GM10847 (cell line): Measurements from ENCODE around the gene NALCN.

Experiments
- POLR2A ChIP-seq: IDR thresholded peaks from 2 replicates; pipeline ENCODE4 v1.6.1; 2011; ENCODE audit not compliant: insufficient read length; ENCODE audit errors: extremely low read depth

Gene NALCN

DNA sequence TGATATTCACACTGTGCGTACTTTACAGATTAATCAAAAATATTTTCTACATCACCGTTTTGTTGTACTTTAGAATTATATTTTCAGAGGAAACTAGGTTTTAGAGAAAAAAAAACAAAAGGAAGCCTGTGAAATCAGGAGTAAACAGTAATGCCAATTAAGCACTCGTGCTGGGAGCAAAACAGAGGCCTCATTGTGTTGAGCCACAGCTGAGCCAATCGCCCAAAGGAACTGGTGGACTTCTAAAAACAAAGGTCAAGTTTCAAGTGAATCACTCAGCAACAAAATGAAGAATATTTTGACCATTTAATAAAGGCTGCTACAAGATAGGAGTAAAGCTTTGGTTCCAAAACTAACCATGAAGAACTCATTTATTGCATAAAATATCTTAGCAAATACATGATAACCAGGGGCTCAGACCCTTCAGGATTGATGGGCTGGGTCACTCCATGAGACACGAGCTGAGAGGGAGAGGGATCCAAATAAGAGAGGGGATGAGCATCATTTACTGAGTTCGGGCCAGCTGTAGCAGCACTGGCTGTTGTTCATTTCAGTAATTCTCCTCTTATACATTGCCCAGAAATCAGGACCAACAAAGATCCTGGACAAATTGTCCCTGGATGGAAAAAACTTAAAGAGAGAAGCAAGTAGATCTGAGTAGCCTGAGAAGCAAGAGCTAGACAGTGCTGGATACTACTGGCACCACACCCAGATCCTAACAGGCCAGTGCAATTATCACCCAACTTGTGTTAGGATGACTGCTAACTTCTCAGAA lies 8.3 kb upstream of the NALCN start:
- no peak for TF ChIP-seq POLR2A

DNA sequence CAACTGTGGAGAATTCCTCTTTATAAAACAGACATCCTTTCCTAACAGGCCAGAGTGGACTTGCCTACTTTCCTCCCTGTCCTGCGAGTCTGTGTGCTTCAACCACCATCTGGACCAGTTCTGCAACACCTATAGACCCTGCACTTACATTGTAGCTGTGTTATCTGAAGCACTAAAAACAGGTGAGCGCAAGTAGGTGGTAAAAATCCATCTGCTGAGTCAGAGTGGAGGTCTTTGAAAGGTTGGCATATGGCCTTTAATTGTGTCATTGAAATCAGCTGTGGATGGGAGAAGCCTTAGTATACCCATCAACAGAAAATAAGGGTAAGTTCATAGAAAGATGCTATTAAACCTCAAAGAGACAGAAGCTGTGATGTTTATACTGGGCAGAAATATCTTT lies 7.6 kb upstream of the NALCN start:
- TF ChIP-seq POLR2A: no peak

DNA sequence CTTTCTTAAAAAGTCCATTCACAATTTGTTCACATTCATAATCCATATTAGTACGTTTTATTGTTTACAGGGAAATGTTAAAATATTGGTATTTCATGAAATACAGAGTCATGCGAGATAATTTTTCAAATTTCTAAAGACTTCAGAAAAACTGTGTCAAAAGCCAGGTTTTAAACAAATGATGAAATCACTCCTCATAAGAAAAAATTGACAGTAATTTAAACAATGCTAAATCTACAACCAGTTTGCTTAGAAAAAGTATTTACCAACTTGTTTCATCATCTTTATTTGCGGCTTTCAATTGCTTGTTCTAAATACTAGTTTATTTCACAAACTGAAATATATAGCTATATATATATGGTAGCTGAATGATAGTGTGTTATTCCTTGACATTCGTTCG lies 1.2 kb upstream of the NALCN start:
- TF ChIP-seq POLR2A: no peak

DNA sequence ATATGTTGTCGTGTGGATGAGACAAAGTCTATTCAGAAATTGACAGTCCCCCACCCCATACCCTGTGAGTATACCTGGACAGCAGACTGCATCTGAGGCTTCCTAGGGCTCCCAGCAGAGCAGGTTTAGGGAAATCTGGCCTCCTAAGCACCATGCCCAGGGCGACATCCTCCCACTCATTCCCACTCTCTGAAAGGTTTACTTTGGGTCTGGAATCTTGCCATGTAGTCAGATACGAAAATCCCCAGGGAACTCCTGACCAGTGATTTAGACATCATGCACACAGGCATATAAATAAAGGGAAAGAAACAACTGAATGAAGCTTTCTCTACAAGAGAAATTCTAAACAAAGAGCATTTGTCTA lies 717 bp upstream of the NALCN start:
- no peak for TF ChIP-seq POLR2A

DNA sequence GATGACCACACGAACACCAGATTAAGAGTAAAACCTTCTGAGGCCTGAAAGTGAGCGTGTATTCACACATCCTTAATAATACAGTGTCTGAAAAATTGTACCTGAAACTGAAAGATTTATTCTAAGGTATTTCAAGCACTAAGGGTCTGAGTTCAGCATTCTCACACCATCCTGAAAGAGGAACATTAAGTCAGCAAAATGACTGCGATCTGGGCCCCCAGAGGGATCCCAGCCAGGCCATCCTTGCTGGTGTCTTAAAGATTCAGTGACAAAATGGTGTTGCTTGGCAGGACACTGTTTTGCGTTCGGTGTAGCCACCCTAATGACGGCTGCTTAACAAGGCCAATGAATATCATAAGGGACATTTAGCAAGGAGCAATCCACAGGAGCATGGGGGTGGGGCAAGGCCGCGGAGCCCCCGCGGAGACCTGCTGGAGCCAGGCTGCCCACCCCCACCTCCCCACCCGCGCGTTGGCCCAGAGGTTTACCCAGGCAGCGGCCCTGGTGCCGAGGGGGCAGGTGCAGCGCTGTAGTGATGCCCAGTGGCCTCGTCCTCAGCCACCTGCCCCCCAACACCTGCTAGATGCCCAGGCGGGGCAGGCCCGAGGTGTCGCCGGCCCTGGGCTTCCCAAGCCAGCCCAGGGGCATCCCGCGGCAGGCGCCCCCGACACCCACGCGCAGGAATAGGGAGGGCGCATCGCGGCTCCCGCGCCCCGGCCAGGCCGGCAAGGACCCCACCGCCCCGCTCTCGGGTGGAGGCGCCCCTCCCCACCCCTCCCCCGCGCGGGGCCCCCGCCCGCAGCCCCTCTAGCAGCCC lies 742 bp downstream of the NALCN start:
- no peak for TF ChIP-seq POLR2A

DNA sequence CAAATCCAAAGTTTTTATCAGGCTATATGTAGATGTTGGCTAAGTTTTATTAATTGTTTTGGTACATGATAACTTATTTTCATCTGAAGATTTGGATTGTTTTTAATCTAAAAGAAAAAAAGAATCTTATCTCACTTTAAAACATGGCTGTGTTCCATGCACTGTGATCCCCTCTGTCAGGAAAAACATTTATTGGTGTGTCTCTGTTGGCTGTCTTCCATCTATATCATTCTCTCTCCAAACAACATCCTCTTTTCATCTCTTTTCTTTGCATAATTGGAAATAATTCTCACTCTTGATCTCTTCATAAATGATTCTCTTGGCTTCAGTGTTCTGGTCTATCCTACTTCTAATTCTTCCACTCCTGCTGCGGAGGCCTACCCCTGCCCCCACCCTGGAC lies 4.2 kb downstream of the NALCN start:
- no peak for TF ChIP-seq POLR2A

- no peak for TF ChIP-seq POLR2A
Observed at GRCh38 chr13:101408992-101409656, 7.2 kb downstream of the NALCN start.

DNA sequence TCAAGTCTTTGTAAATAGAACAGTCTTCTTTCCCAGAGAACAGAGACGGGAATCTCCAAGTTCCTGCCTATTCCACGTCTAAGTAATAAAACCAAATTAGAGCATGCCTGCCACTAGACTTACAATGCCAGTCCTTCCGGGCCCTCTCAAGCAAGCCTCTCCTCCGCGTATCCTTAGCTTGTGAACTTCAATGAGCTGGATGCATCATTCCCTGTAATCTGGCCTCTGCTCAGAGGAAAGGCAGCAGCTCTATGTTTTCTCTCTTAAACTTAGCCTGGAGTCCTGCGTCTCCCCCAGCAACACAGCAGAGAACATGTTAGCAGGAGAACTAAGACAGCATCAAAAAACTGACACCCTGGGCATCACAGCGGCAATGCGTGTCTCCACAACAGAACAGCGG lies 8.2 kb downstream of the NALCN start:
- no peak for TF ChIP-seq POLR2A

DNA sequence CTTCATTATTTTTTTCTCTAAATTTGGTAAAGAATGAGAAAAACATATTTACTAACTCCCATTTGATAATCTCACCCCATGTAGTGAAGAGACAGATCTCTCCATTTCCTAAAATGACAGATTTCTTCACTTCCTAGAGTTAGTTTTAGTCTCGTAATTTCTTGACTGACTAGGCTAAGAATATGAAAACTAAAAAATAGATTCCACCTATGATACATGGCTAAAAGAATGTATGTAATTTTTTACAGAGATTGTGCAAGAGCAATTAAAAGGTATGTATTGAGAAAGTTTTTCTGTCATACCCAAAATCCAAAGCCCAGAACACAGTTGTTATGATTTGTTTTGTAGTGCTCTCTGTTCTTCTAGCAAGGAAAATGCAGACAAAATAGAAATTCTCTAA lies 9.5 kb downstream of the NALCN start:
- no peak for TF ChIP-seq POLR2A

DNA sequence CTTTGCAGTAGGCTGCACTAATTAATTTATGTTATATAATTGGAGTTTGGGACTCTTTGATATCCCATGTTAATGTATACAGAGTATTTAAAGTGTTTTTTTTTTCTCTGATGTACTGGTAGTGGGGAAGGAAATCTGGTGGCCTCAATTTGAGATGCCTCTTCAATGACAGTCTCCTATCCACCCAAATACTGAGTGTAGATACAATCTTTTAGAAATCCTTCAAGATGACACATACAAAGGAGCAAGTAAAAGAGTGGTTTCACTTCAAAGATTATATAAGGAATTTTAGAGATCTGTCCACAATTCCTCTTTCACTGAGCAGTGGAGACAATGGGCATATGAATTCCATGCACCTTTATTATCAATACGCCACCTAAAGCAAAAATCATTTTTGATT lies 15.1 kb downstream of the NALCN start:
- no peak for TF ChIP-seq POLR2A

DNA sequence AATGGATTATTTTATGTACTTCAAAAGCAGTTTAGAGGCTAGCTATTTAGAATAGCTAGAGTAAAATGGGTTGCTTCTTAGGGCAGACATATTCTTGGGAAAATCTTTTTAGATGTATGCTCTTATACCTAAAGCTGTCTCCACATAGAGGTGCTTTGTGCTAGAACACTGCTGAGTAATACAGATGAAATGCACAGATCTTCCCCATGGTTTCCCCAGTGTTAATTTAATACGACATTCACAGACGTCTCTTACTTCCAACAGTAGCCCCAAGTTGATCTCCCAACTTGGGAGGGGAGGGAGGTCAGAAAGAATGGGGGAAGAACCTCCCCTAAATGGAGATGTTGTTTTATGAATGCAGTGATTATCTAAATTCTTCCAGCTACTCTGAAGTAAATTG lies 16.9 kb downstream of the NALCN start:
- TF ChIP-seq POLR2A: no peak

DNA sequence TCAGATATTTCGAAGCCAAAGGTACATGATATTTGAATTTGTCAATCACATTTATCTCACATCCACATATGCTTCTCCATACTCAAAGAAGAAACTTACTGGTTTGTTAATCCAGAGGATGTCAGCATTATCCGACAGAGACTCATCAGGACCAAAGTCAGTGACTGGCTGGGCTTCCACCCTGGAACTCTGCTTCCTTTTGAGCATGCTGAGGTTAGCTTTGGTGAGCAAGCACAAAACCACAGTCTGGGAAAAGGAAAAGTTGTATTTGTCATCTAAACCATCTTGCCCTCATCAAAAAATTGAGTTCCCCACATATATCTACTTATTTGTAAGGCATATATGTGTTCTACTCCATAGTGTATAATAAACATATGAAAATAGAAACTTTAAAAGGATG lies 17.4 kb downstream of the NALCN start:
- no peak for TF ChIP-seq POLR2A

DNA sequence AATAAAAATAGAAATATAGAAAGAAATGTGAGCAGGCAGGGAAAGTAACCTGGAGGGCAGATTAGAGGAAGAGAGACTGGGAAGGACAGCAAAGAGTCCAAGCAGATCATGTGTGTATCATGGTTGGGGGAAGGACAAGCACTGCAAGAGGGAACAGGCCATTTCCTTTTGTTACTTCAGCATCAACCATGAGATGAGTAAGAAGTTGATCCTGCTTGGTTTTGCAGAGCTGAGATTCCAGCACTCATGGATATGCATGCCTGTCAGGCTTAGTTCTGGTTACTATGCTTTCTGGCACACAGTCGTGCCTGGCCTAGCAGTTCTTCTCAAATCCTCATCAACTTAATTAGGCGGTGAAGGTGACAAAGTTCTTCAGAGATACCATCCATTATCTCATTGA lies 18.1 kb downstream of the NALCN start:
- no peak for TF ChIP-seq POLR2A

- no peak for TF ChIP-seq POLR2A
Observed at GRCh38 chr13:101397742-101398141, 18.6 kb downstream of the NALCN start.

- TF ChIP-seq POLR2A: no peak
Observed at GRCh38 chr13:101394605-101395004, 21.7 kb downstream of the NALCN start.

GRCh38 chr13:101393140-101393539 lies 23.2 kb downstream of the NALCN start:
- no peak for TF ChIP-seq POLR2A
